Uterus (tissue), 4 donors: ENCODE data around the gene DOCK3. TPM values are rescaled to one million over a fixed set of nuclear protein-coding genes. Genes with fewer than 3 reads are reported as not detected.
A peak's percentile ranks its signal among the peaks of the same experiment; 100 is the strongest.
"Not testable (repeated sequence)": the region's sequence is repeated elsewhere in the genome, so short reads cannot be mapped to it uniquely, and the experiment has no call there.

Source experiments
- DNase-seq, 2 donors: peaks; one replicate each; pipeline ENCODE4 v3.0.0-alpha.2; 2019 to 2020
- H3K27ac ChIP-seq, 2 donors: fragments of 200-600 bp; sonication (generic); 1 replicate in 1 of 2; 2 replicates in 1 of 2; pipeline ENCODE4 v1.5.1; 2016 to 2018
- H3K27me3 ChIP-seq, 2 donors: fragments of 200-600 bp; sonication (generic); one replicate each; pipeline ENCODE4 v1.5.1; 2018 to 2019; ENCODE audit warnings: control low read depth in 1 of 2
- H3K36me3 ChIP-seq, 2 donors: fragments of 200-600 bp; sonication (generic); one replicate each; pipeline ENCODE4 v1.5.1; 2019; ENCODE audit warnings: control low read depth in 1 of 2
- H3K4me1 ChIP-seq, 2 donors: fragments of 200-600 bp; sonication (generic); one replicate each; pipeline ENCODE4 v1.5.1; 2018 to 2019; ENCODE audit warnings: control low read depth in 1 of 2
- H3K4me3 ChIP-seq, 2 donors: fragments of 200-600 bp; sonication (generic); 1 replicate in 1 of 2; 2 replicates in 1 of 2; pipeline ENCODE4 v1.5.1; 2018 to 2019; ENCODE audit warnings: mild to moderate bottlenecking in 1 of 2
- H3K9me3 ChIP-seq, 2 donors: fragments of 200-600 bp; sonication (generic); one replicate each; pipeline ENCODE4 v1.5.1; 2019; ENCODE audit warnings: control low read depth in 1 of 2
- POLR2A ChIP-seq, 2 donors: fragments of 450-650 bp; IDR thresholded peaks; one replicate each; pipeline ENCODE4 v1.6.1; 2016; ENCODE audit warnings: antibody characterized with exemption in 2 of 2, mild to moderate bottlenecking in 1 of 2, moderate library complexity in 1 of 2
- intact Hi-C: fragments of 100-400 bp; cut with DNase I; formaldehyde crosslinking; loops from one replicate; pipeline ENCODE4 v1.15.1; 2023; ENCODE audit warnings: low total_unique reads
- total RNA-seq, 4 donors: library from RNA; depleted of rRNA in 3 of 4; stranded (reverse); fragments of >200 nt in 3 of 4; gene quantifications; one replicate each; pipeline versions ENCODE4 v1.1.0 to v1.2.4, GENCODE V29; 2014 to 2023
- TF ChIP-seq, protein P1 (sequence below), 4 experiments: fragments of 200-600 bp in 2 of 4; fragments of 450-650 bp in 2 of 4; sonication (generic) in 2 of 4; IDR thresholded peaks; one replicate each; pipeline ENCODE4 v1.5.1; 2016 to 2019; ENCODE audit warnings: antibody characterized with exemption in 4 of 4, mild to moderate bottlenecking in 2 of 4, moderate library complexity in 1 of 4
- donor health status: DM: yes; HTN: yes; CAD: no.

Gene DOCK3
- total RNA-seq, 4 donors from 2014 or later, result under 0.01 to 1.6 (median 0.46) TPM

DNA sequence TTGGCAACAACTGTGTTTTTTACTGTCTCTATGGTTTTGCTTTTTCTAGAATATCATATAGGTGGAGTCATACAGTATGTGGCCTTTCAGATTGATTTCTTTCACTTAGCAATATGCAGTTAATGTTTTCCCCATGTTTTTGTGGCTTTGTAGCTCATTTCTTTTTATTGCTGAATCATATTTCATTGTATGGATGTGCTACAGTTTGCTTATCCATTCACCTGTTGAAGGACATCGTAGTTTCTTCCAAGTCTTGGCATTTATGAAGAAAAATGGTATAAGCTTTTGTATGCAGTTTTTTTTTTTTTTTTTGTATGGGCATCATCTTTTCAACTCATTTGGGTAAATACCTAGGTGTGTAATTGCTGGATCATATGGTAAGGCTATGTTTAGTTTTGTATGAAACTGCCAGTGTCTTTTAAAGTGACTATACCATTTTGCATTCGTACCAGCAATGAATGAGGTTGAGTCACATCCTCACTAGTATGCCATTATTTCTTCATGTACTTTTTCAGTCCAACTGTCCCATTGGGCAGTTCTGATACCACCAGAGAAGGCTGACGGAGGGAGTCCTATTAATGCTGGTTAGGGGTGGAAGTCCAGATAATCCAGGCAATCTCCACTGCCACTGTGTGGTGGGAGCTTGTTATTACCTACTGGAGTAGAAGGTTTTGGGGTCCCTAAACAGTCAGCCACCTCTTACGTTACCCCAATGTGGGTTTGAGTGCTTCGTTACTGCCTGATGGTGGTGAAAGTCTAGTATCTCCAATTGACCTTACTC lies 210.5 kb downstream of the DOCK3 start:
- H3K4me1 ChIP-seq, result no peaks in the 10 kb centered on the region
- no peak overlapping the region for H3K27ac ChIP-seq
- no peaks in the 10 kb centered on the region for H3K36me3 ChIP-seq
- intact Hi-C loops, result no loop called here
- no peaks in the 10 kb centered on the region for H3K27me3 ChIP-seq
- H3K9me3 ChIP-seq, result no peaks in the 10 kb centered on the region
- no peak for DNase-seq
- no peak for TF ChIP-seq POLR2A (IDR thresholded peaks at IDR 0.05)
- TF ChIP-seq, protein P1, sequence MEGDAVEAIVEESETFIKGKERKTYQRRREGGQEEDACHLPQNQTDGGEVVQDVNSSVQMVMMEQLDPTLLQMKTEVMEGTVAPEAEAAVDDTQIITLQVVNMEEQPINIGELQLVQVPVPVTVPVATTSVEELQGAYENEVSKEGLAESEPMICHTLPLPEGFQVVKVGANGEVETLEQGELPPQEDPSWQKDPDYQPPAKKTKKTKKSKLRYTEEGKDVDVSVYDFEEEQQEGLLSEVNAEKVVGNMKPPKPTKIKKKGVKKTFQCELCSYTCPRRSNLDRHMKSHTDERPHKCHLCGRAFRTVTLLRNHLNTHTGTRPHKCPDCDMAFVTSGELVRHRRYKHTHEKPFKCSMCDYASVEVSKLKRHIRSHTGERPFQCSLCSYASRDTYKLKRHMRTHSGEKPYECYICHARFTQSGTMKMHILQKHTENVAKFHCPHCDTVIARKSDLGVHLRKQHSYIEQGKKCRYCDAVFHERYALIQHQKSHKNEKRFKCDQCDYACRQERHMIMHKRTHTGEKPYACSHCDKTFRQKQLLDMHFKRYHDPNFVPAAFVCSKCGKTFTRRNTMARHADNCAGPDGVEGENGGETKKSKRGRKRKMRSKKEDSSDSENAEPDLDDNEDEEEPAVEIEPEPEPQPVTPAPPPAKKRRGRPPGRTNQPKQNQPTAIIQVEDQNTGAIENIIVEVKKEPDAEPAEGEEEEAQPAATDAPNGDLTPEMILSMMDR (IDR thresholded peaks at IDR 0.05), result peak in 2 of 4 experiments; percentile 12 to 20
- no peak overlapping the region for H3K4me3 ChIP-seq

DNA sequence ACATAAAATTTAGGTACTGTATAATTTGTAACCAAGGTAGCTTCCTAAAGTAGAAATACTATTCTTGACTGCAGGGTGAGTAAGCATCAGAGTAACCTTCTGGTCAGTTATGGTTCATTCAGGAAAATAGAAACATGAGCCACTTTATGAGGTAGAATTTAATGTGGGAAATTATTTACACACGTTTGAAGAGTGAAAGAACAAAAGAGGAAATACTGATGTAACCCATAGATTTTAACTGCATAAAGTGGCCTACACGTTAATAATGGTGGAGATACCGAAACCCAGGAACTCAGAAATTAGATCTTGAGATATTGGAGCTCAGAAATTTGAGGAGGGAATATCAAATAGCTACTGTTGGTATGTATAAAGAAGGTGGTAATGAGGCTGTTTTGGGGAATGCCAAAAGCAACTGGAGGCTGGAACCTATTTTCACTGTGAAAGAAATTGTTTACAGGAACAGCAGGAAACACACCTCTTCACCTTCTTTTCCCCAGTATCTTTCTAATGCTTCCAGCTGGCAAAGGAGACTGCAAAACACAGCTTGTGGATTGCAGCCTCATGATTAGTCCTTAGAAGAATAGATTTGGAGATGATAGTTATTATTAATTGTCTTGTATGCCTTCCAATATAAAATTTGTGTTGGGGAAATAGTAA lies 216.1 kb downstream of the DOCK3 start:
- DNase-seq, result no peak
- Histone ChIP-seq H3K4me3 (no peak overlapping the region), H3K4me1 (no peaks in the 10 kb centered on the region), H3K36me3 (no peaks in the 10 kb centered on the region), H3K9me3 (no peaks in the 10 kb centered on the region), H3K27me3 (no peaks in the 10 kb centered on the region), H3K27ac (no peak overlapping the region)
- intact Hi-C loops, result no loop called here
- no peak for TF ChIP-seq POLR2A (IDR thresholded peaks at IDR 0.05)
- TF ChIP-seq, protein P1 (IDR thresholded peaks at IDR 0.05), result no peak

DNA sequence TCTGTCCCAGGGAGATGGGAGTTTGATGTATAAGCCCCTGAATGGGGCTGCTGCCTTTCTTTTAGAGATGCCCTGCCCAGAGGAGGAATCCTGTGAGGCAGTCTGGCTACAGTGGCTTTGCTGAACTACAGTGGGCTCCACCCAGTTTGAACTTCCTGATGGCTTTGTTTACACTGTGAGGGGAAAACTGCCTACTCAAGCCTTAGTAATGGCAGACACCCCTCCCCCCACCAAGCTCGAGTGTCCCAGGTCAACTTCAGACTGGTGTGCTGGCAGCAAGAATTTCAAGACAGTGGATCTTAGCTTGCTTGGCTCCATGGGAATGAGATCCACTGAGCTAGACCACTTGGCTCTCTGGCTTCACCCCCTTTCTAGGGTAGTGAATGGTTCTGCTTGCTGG lies 226.4 kb downstream of the DOCK3 start:
- H3K27me3 ChIP-seq, H3K27ac ChIP-seq, H3K9me3 ChIP-seq, H3K36me3 ChIP-seq, DNase-seq, intact Hi-C loops, H3K4me3 ChIP-seq, H3K4me1 ChIP-seq: not testable (repeated sequence)

DNA sequence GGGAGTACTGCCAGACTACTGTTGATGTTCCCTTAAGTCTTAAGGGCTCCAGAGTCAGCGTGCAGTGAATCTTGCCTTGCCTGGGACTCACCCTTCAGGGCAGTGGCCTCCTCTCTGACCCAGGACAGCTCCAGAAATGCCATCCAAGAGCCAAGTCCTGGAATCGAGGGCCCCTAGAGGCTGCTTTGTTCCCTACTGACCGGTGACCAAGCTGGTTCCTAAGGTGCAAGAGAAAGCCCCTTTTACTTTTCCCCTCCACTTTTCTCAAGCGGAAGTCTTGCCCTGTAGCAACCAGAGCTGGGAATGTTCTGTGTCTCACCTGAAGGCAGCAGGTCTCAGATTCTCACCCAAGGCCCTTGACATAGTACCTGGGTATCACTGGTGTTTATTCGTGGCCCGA lies 238.0 kb downstream of the DOCK3 start:
- Histone ChIP-seq H3K4me3 (no peak overlapping the region), H3K36me3 (no peaks in the 10 kb centered on the region), H3K4me1 (no peaks in the 10 kb centered on the region), H3K9me3 (no peaks in the 10 kb centered on the region), H3K27me3 (no peaks in the 10 kb centered on the region), H3K27ac (no peak overlapping the region)
- intact Hi-C loops, result no loop called here
- TF ChIP-seq, protein P1 (IDR thresholded peaks at IDR 0.05), result no peak
- no peak for TF ChIP-seq POLR2A (IDR thresholded peaks at IDR 0.05)
- no peak for DNase-seq

DNA sequence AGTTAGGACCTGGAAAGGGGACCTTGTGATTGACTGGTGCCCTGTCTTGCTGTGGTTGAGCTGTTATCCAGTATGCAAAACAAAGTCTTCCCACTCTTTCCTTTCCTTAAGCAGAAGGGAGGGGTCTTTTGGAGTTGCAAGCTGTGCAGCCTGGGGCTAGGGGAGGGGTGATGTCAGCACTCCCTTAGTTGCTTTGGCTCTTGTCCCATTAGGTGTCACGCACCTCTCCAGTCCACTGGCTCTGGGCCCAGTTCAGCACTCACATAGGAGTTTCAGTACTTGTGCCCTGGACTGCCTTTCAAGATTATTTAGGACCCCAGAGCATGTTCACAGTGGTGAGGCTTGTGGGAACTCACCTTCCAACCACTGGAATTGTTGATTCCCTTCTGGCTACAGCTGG lies 238.5 kb downstream of the DOCK3 start:
- no peaks in the 10 kb centered on the region for H3K9me3 ChIP-seq
- H3K27ac ChIP-seq, result no peak overlapping the region
- H3K27me3 ChIP-seq, result no peaks in the 10 kb centered on the region
- no peaks in the 10 kb centered on the region for H3K36me3 ChIP-seq
- H3K4me1 ChIP-seq, result no peaks in the 10 kb centered on the region
- TF ChIP-seq POLR2A (IDR thresholded peaks at IDR 0.05), result no peak
- TF ChIP-seq, protein P1 (IDR thresholded peaks at IDR 0.05), result no peak
- no peak for DNase-seq
- intact Hi-C loops, result no loop called here
- H3K4me3 ChIP-seq, result no peak overlapping the region

DNA sequence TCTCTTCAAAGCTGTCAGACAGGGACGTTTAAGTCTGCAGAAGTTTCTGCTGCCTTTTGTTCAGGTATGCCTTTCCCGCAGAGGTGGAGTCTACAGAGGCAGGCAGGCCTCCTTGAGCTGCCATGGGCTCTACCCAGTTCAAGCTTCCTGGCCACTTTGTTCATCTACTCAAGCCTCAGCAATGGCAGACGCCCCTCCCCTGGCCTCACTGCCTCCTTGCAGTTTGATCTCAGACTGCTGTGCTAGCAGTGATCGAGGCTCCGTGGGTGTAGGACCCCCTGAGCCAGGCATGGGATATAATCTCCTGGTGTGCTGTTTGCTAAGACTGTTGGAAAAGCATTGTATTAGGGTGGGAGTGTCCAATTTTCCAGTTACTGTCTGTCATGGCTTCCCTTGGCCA lies 247.3 kb downstream of the DOCK3 start:
- intact Hi-C loops, H3K4me3 ChIP-seq: not testable (repeated sequence)

More for the DNA sequence above, 247.3 kb downstream of the DOCK3 start:
- H3K4me1 ChIP-seq, H3K36me3 ChIP-seq, H3K9me3 ChIP-seq, H3K27ac ChIP-seq, H3K27me3 ChIP-seq, DNase-seq: not testable (repeated sequence)
